OCI-LY3 (cell line): ENCODE data around the gene PON2.

Experiments used
- H2AFZ ChIP-seq: fragments of 200-600, 300-600 bp; shearing (Covaris generic); 2 replicates; pipeline ENCODE4 v1.6.0; 2014; ENCODE audit warnings: antibody characterized with exemption, low read depth, low read length
- H3K27ac ChIP-seq: fragments of 200-600, 300-600 bp; sonication (generic); 2 replicates; pipeline ENCODE4 v1.5.1; 2014; ENCODE audit warnings: mild to moderate bottlenecking, low read length, moderate library complexity, mixed read lengths
- H3K27me3 ChIP-seq: fragments of 200-600, 300-600 bp; sonication (generic); 2 replicates; pipeline ENCODE4 v1.6.1; 2014; ENCODE audit warnings: low read depth, low read length, mixed read lengths
- H3K36me3 ChIP-seq: fragments of 200-600, 300-600 bp; sonication (generic); replicated peaks from 2 replicates; pipeline ENCODE3; 2014; ENCODE audit warnings: low read depth, low read length, mixed read lengths
- H3K4me1 ChIP-seq: fragments of 300-600, 200-600 bp; sonication (generic); 2 replicates; pipeline ENCODE4 v1.6.1; 2014; ENCODE audit warnings: low read length, mixed read lengths
- H3K4me2 ChIP-seq: fragments of 200-600, 300-600 bp; sonication (generic); 2 replicates; pipeline ENCODE4 v1.6.1; 2014; ENCODE audit warnings: low read length, mixed read lengths
- H3K4me3 ChIP-seq: fragments of 300-600, 200-600 bp; sonication (generic); 2 replicates; pipeline ENCODE4 v1.5.1; 2014; ENCODE audit warnings: antibody characterized with exemption, mild to moderate bottlenecking, low read length, moderate library complexity
- H3K79me2 ChIP-seq: fragments of 300-600, 200-600 bp; shearing (Covaris generic); 2 replicates; pipeline ENCODE4 v1.6.1; 2014; ENCODE audit warnings: mild to moderate bottlenecking, low read length, mixed read lengths
- H3K9ac ChIP-seq: fragments of 300-600, 200-600 bp; shearing (Covaris generic); 2 replicates; pipeline ENCODE4 v1.6.0; 2014; ENCODE audit warnings: mild to moderate bottlenecking, low read length, moderate library complexity
- H3K9me3 ChIP-seq: fragments of 200-600, 300-600 bp; shearing (Covaris generic); 2 replicates; pipeline ENCODE4 v1.6.1; 2014; ENCODE audit warnings: low read length, mixed read lengths; ENCODE audit not compliant: insufficient read depth
- H4K20me1 ChIP-seq: fragments of 200-600, 300-600 bp; sonication (generic); 2 replicates; pipeline ENCODE4 v1.6.1; 2016; ENCODE audit warnings: low read length, mixed read lengths; ENCODE audit not compliant: insufficient read depth
- CTCF ChIP-seq: fragments of 200-600, 300-600 bp; sonication (generic); IDR thresholded peaks from 2 replicates; pipeline ENCODE4 v1.5.1; 2014; ENCODE audit warnings: antibody characterized with exemption, low read length, low read depth
- EZH2phosphoT487 ChIP-seq: fragments of 200-600 bp; shearing (Covaris generic); IDR thresholded peaks from 2 replicates; pipeline ENCODE4 v1.6.1; 2018; ENCODE audit warnings: antibody characterized with exemption, mixed run types, low read depth

The PON2 gene

GRCh38 chr7:95398155-95398940 is 36.5 kb downstream of the PON2 start:
- TF ChIP-seq CTCF: no peak
- TF ChIP-seq EZH2phosphoT487: no peak
- Histone ChIP-seq H2AFZ (no peak overlapping the region), H3K36me3 (no peaks in the 10 kb centered on the region), H3K27me3 (no peaks in the 10 kb centered on the region), H3K9me3 (no peaks in the 10 kb centered on the region), H3K4me1 (no peaks in the 10 kb centered on the region), H3K27ac (no peak overlapping the region), H3K9ac (no peak overlapping the region), H3K79me2 (no peaks in the 10 kb centered on the region), H4K20me1 (no peaks in the 10 kb centered on the region), H3K4me2 (no peak overlapping the region), H3K4me3 (no peak overlapping the region)

- TF ChIP-seq CTCF (no peak), EZH2phosphoT487 (no peak)
- H3K4me1 ChIP-seq: no peaks in the 10 kb centered on the region
- H3K4me3 ChIP-seq: no peak overlapping the region
- H4K20me1 ChIP-seq: no peaks in the 10 kb centered on the region
- H3K27me3 ChIP-seq: no peaks in the 10 kb centered on the region
- no peaks in the 10 kb centered on the region for H3K36me3 ChIP-seq
- H3K9ac ChIP-seq: no peak overlapping the region
- H3K27ac ChIP-seq: no peak overlapping the region
- H2AFZ ChIP-seq: no peak overlapping the region
- no peak overlapping the region for H3K4me2 ChIP-seq
- H3K9me3 ChIP-seq: no peaks in the 10 kb centered on the region
- no peaks in the 10 kb centered on the region for H3K79me2 ChIP-seq
Measured at GRCh38 chr7:95397381-95397780, 37.4 kb downstream of the PON2 start.

GRCh38 chr7:95396136-95397032 is 38.4 kb downstream of the PON2 start, which contains the start of gene PON3:
PON3 (minus strand) TSS chr7:95396375; CDS start chr7:95396350, 25 bp downstream.
- no peaks in the 10 kb centered on the region for H3K27me3 ChIP-seq
- no peak within 1 kb of the TSS for H2AFZ ChIP-seq
- TF ChIP-seq CTCF (no peak), EZH2phosphoT487 (no peak)
- H3K4me3 ChIP-seq: no peak within 1 kb of the TSS
- H3K4me2 ChIP-seq: no peak within 1 kb of the TSS
- no peaks in the 10 kb centered on the region for H3K9me3 ChIP-seq
- H3K36me3 ChIP-seq: no peaks in the 10 kb centered on the region
- H3K4me1 ChIP-seq: no peaks in the 10 kb centered on the region
- no peak within 1 kb of the TSS for H3K9ac ChIP-seq
- no peaks in the 10 kb centered on the region for H4K20me1 ChIP-seq
- H3K27ac ChIP-seq: no peak within 1 kb of the TSS
- H3K79me2 ChIP-seq: no peaks in the 10 kb centered on the region

GRCh38 chr7:95395755-95396135 is 39.1 kb downstream of the PON2 start:
- no peaks in the 10 kb centered on the region for H4K20me1 ChIP-seq
- no peaks in the 10 kb centered on the region for H3K4me1 ChIP-seq
- H3K27me3 ChIP-seq: no peaks in the 10 kb centered on the region
- TF ChIP-seq CTCF (no peak), EZH2phosphoT487 (no peak)
- H3K79me2 ChIP-seq: no peaks in the 10 kb centered on the region
- no peak overlapping the region for H2AFZ ChIP-seq
- H3K4me3 ChIP-seq: no peak overlapping the region
- no peak overlapping the region for H3K9ac ChIP-seq
- H3K27ac ChIP-seq: no peak overlapping the region
- no peaks in the 10 kb centered on the region for H3K36me3 ChIP-seq
- H3K9me3 ChIP-seq: no peaks in the 10 kb centered on the region
- H3K4me2 ChIP-seq: no peak overlapping the region
